Activated naive CD8-positive, alpha-beta T cell (primary cell): Measurements from ENCODE around the gene ART3.

Experiments
- H3K27ac Mint-ChIP-seq: one replicate; pipeline ENCODE4 v1.8.0; 2021; ENCODE audit warnings: mixed read lengths
- H3K27me3 Mint-ChIP-seq: one replicate; pipeline ENCODE4 v1.8.0; 2021; ENCODE audit warnings: mixed read lengths
- H3K36me3 Mint-ChIP-seq: one replicate; pipeline ENCODE4 v1.8.0; 2021; ENCODE audit warnings: mixed read lengths
- H3K4me1 Mint-ChIP-seq: one replicate; pipeline ENCODE4 v1.8.0; 2021; ENCODE audit warnings: low read depth, mixed read lengths
- H3K4me3 Mint-ChIP-seq: one replicate; pipeline ENCODE4 v1.8.0; 2021; ENCODE audit warnings: mild to moderate bottlenecking, mixed read lengths
- H3K9me3 Mint-ChIP-seq: one replicate; pipeline ENCODE4 v1.8.0; 2021; ENCODE audit warnings: low read depth, mixed read lengths

Gene ART3

GRCh38 chr4:76058888-76059426 lies 15.6 kb upstream of the ART3 start:
- Mint-ChIP-seq H3K27me3 (peaks cover 9% of the 10 kb centered on the region), H3K4me3 (no peak overlapping the region), H3K27ac (no peak overlapping the region), H3K4me1 (peaks cover 22% of the 10 kb centered on the region), H3K9me3 (no peaks in the 10 kb centered on the region), H3K36me3 (no peaks in the 10 kb centered on the region)

GRCh38 chr4:76059750-76060149 lies 14.8 kb upstream of the ART3 start:
- H3K27ac Mint-ChIP-seq: no peak overlapping the region
- H3K4me3 Mint-ChIP-seq: no peak overlapping the region
- H3K36me3 Mint-ChIP-seq: no peaks in the 10 kb centered on the region
- no peaks in the 10 kb centered on the region for H3K9me3 Mint-ChIP-seq
- peaks cover 8% of the 10 kb centered on the region for H3K27me3 Mint-ChIP-seq
- peaks cover 22% of the 10 kb centered on the region for H3K4me1 Mint-ChIP-seq

GRCh38 chr4:76060506-76060905 lies 14.0 kb upstream of the ART3 start:
- Mint-ChIP-seq H3K4me1 (peaks cover 22% of the 10 kb centered on the region), H3K9me3 (no peaks in the 10 kb centered on the region)

GRCh38 chr4:76061421-76061820 lies 13.1 kb upstream of the ART3 start:
- peaks cover 4% of the 10 kb centered on the region for H3K27me3 Mint-ChIP-seq
- H3K36me3 Mint-ChIP-seq: no peaks in the 10 kb centered on the region
- H3K4me1 Mint-ChIP-seq: peaks cover 22% of the 10 kb centered on the region
- H3K9me3 Mint-ChIP-seq: no peaks in the 10 kb centered on the region
- H3K27ac Mint-ChIP-seq: peak overlapping the region; percentile 35
- H3K4me3 Mint-ChIP-seq: no peak overlapping the region

More at GRCh38 chr4:76060506-76060905, 14.0 kb upstream of the ART3 start:
- Mint-ChIP-seq H3K27ac (no peak overlapping the region), H3K27me3 (peaks cover 4% of the 10 kb centered on the region), H3K4me3 (no peak overlapping the region), H3K36me3 (no peaks in the 10 kb centered on the region)

GRCh38 chr4:76061982-76062381 lies 12.5 kb upstream of the ART3 start:
- Mint-ChIP-seq H3K9me3 (no peaks in the 10 kb centered on the region), H3K4me1 (peaks cover 22% of the 10 kb centered on the region), H3K36me3 (no peaks in the 10 kb centered on the region), H3K4me3 (no peak overlapping the region), H3K27ac (no peak overlapping the region), H3K27me3 (peaks cover 4% of the 10 kb centered on the region)

GRCh38 chr4:76066546-76066945 lies 8.0 kb upstream of the ART3 start:
- Mint-ChIP-seq H3K36me3 (no peaks in the 10 kb centered on the region), H3K9me3 (no peaks in the 10 kb centered on the region), H3K4me1 (no peaks in the 10 kb centered on the region), H3K27me3 (peaks cover 3% of the 10 kb centered on the region), H3K27ac (no peak overlapping the region), H3K4me3 (no peak overlapping the region)

- H3K27me3 Mint-ChIP-seq: peaks cover 2% of the 10 kb centered on the region
- H3K4me3 Mint-ChIP-seq: no peak overlapping the region
- no peaks in the 10 kb centered on the region for H3K4me1 Mint-ChIP-seq
- no peaks in the 10 kb centered on the region for H3K36me3 Mint-ChIP-seq
- no peaks in the 10 kb centered on the region for H3K9me3 Mint-ChIP-seq
- no peak overlapping the region for H3K27ac Mint-ChIP-seq
Measured at GRCh38 chr4:76067652-76068286, 6.7 kb upstream of the ART3 start.

- no peak overlapping the region for H3K4me3 Mint-ChIP-seq
- H3K9me3 Mint-ChIP-seq: no peaks in the 10 kb centered on the region
- no peak overlapping the region for H3K27ac Mint-ChIP-seq
- H3K27me3 Mint-ChIP-seq: no peaks in the 10 kb centered on the region
- H3K4me1 Mint-ChIP-seq: no peaks in the 10 kb centered on the region
- H3K36me3 Mint-ChIP-seq: no peaks in the 10 kb centered on the region
Measured at GRCh38 chr4:76072760-76073159, 1.7 kb upstream of the ART3 start.

GRCh38 chr4:76074993-76075600 lies 588 bp downstream of the ART3 start:
- Mint-ChIP-seq H3K9me3 (no peaks in the 10 kb centered on the region), H3K36me3 (no peaks in the 10 kb centered on the region), H3K27me3 (peaks cover 2% of the 10 kb centered on the region), H3K4me3 (no peak overlapping the region), H3K27ac (no peak overlapping the region), H3K4me1 (no peaks in the 10 kb centered on the region)

- H3K27me3 Mint-ChIP-seq: peaks cover 2% of the 10 kb centered on the region
- H3K36me3 Mint-ChIP-seq: no peaks in the 10 kb centered on the region
- no peaks in the 10 kb centered on the region for H3K9me3 Mint-ChIP-seq
- H3K27ac Mint-ChIP-seq: no peak overlapping the region
- no peaks in the 10 kb centered on the region for H3K4me1 Mint-ChIP-seq
- no peak overlapping the region for H3K4me3 Mint-ChIP-seq
Measured at GRCh38 chr4:76078033-76078613, 3.6 kb downstream of the ART3 start.

- Mint-ChIP-seq H3K9me3 (no peaks in the 10 kb centered on the region), H3K36me3 (no peaks in the 10 kb centered on the region), H3K27me3 (peaks cover 6% of the 10 kb centered on the region), H3K27ac (no peak overlapping the region), H3K4me1 (no peaks in the 10 kb centered on the region), H3K4me3 (no peak overlapping the region)
Measured at GRCh38 chr4:76083386-76083988, 9.0 kb downstream of the ART3 start.

GRCh38 chr4:76084542-76084941 lies 10.0 kb downstream of the ART3 start:
- Mint-ChIP-seq H3K4me1 (no peaks in the 10 kb centered on the region), H3K27me3 (peaks cover 5% of the 10 kb centered on the region), H3K9me3 (no peaks in the 10 kb centered on the region), H3K36me3 (no peaks in the 10 kb centered on the region), H3K4me3 (no peak overlapping the region), H3K27ac (no peak overlapping the region)

- no peaks in the 10 kb centered on the region for H3K36me3 Mint-ChIP-seq
- H3K9me3 Mint-ChIP-seq: no peaks in the 10 kb centered on the region
- no peak overlapping the region for H3K27ac Mint-ChIP-seq
- peaks cover 5% of the 10 kb centered on the region for H3K27me3 Mint-ChIP-seq
- H3K4me3 Mint-ChIP-seq: no peak overlapping the region
- H3K4me1 Mint-ChIP-seq: no peaks in the 10 kb centered on the region
Measured at GRCh38 chr4:76087007-76087769, 12.7 kb downstream of the ART3 start.

- H3K9me3 Mint-ChIP-seq: no peaks in the 10 kb centered on the region
- peaks cover 5% of the 10 kb centered on the region for H3K27me3 Mint-ChIP-seq
- no peak overlapping the region for H3K27ac Mint-ChIP-seq
- no peaks in the 10 kb centered on the region for H3K36me3 Mint-ChIP-seq
- H3K4me1 Mint-ChIP-seq: no peaks in the 10 kb centered on the region
- H3K4me3 Mint-ChIP-seq: no peak overlapping the region
Measured at GRCh38 chr4:76088719-76089118, 14.2 kb downstream of the ART3 start.
